ENCODE results near the gene TLE3. TPM values are rescaled to one million over a fixed set of nuclear protein-coding genes. Genes with fewer than 3 reads are reported as not detected.

The TLE3 gene
- polyA plus RNA-seq, 1 donor (not counting 4 experiments of a cell fraction or from before 2014, with no cell fraction given), result 8.3 TPM

GRCh38 chr15:70088455-70088854 is 9.3 kb downstream of the TLE3 start:
- Histone ChIP-seq H3K36me3 (ENCODE audit: control insufficient read depth in 2 of 2, extremely low read depth in 1 of 2, insufficient read depth in 2 of 2, low read length in 2 of 2) (peaks cover 14 to 41% of the 10 kb centered on the region in 2 experiments), H3K27me3 (ENCODE audit: control insufficient read depth, extremely low read depth, insufficient read depth, low read length) (no peaks in the 10 kb centered on the region), H3K9ac (ENCODE audit: control insufficient read depth, extremely low read depth, insufficient read depth, low read length) (no peak overlapping the region), H3K4me1 (ENCODE audit: control insufficient read depth, extremely low read depth, insufficient read depth, low read length) (peaks cover 23% of the 10 kb centered on the region), H3K79me2 (ENCODE audit: control insufficient read depth, insufficient read depth, low read length) (peaks cover 5% of the 10 kb centered on the region), H3K27ac (ENCODE audit: control insufficient read depth, insufficient read depth, low read length) (no peak overlapping the region), H3K4me2 (ENCODE audit: control insufficient read depth, extremely low read depth, insufficient read depth, low read depth, low read length) (no peak overlapping the region), H3K9me3 (ENCODE audit: control insufficient read depth, low read depth, low read length) (no peaks in the 10 kb centered on the region), H4K20me1 (ENCODE audit: control insufficient read depth, extremely low read depth, insufficient read depth, low read length) (peaks cover 14% of the 10 kb centered on the region), H3K9me1 (ENCODE audit: control insufficient read depth, extremely low read depth, insufficient read depth, low read length) (peaks cover 8% of the 10 kb centered on the region), H2AFZ (ENCODE audit: control insufficient read depth, low read length) (no peak overlapping the region), H3K4me3 (ENCODE audit: control insufficient read depth in 2 of 3, extremely low read depth in 1 of 3, insufficient read depth in 2 of 3, low read depth in 1 of 3, low read length in 3 of 3) (no peak overlapping the region)
- TF ChIP-seq EZH2 (IDR thresholded peaks at IDR 0.05; ENCODE audit: low read length), result no peak
- no peak for TF ChIP-seq CTCF (optimal IDR thresholded peaks at IDR 0.05 in 1 of 3, IDR thresholded peaks at IDR 0.05 in 1 of 3, conservative IDR thresholded peaks at IDR 0.05 in 1 of 3; ENCODE audit: extremely low read depth in 1 of 3, insufficient read depth in 2 of 3, low read length in 3 of 3)
- DNase-seq (ENCODE audit: low read depth, low spot score), result no peak
- dilution Hi-C loops (cut with MboI; ENCODE audit: extremely low pct_ligation_motif_present, low sequenced_read_pairs), result no loop called here
- no peak for FAIRE-seq

GRCh38 chr15:70087708-70088352 is 9.9 kb downstream of the TLE3 start:
- Histone ChIP-seq H3K4me1 (ENCODE audit: control insufficient read depth, extremely low read depth, insufficient read depth, low read length) (peaks cover 17% of the 10 kb centered on the region), H3K27ac (ENCODE audit: control insufficient read depth, insufficient read depth, low read length) (no peak overlapping the region), H3K9me1 (ENCODE audit: control insufficient read depth, extremely low read depth, insufficient read depth, low read length) (peaks cover 9% of the 10 kb centered on the region), H3K79me2 (ENCODE audit: control insufficient read depth, insufficient read depth, low read length) (peaks cover 5% of the 10 kb centered on the region), H3K9me3 (ENCODE audit: control insufficient read depth, low read depth, low read length) (no peaks in the 10 kb centered on the region), H2AFZ (ENCODE audit: control insufficient read depth, low read length) (no peak overlapping the region), H3K36me3 (ENCODE audit: control insufficient read depth in 2 of 2, extremely low read depth in 1 of 2, insufficient read depth in 2 of 2, low read length in 2 of 2) (peaks cover 13 to 43% of the 10 kb centered on the region in 2 experiments), H3K9ac (ENCODE audit: control insufficient read depth, extremely low read depth, insufficient read depth, low read length) (no peak overlapping the region), H3K27me3 (ENCODE audit: control insufficient read depth, extremely low read depth, insufficient read depth, low read length) (no peaks in the 10 kb centered on the region), H3K4me3 (ENCODE audit: control insufficient read depth in 2 of 3, extremely low read depth in 1 of 3, insufficient read depth in 2 of 3, low read depth in 1 of 3, low read length in 3 of 3) (no peak overlapping the region), H3K4me2 (ENCODE audit: control insufficient read depth, extremely low read depth, insufficient read depth, low read depth, low read length) (no peak overlapping the region), H4K20me1 (ENCODE audit: control insufficient read depth, extremely low read depth, insufficient read depth, low read length) (peaks cover 10% of the 10 kb centered on the region)
- dilution Hi-C loops (cut with MboI; ENCODE audit: extremely low pct_ligation_motif_present, low sequenced_read_pairs), result no loop called here
- DNase-seq (ENCODE audit: low read depth, low spot score), result no peak
- FAIRE-seq, result no peak
- TF ChIP-seq CTCF (optimal IDR thresholded peaks at IDR 0.05 in 1 of 3, IDR thresholded peaks at IDR 0.05 in 1 of 3, conservative IDR thresholded peaks at IDR 0.05 in 1 of 3; ENCODE audit: extremely low read depth in 1 of 3, insufficient read depth in 2 of 3, low read length in 3 of 3) (no peak), EZH2 (IDR thresholded peaks at IDR 0.05; ENCODE audit: low read length) (no peak)
